Breast epithelium (tissue), 3 donors: ENCODE results near the gene TACR2.

Source experiments
- POLR2AphosphoS5 ChIP-seq, 3 donors: sonication (generic); formaldehyde crosslinking; IDR thresholded peaks; one replicate each; pipeline ENCODE4 v1.6.1; 2017; ENCODE audit warnings: antibody characterized with exemption in 3 of 3
- TF ChIP-seq, protein P1 (sequence below), 3 donors: fragments of 450-650 bp; IDR thresholded peaks; one replicate each; pipeline ENCODE4 v1.5.1; 2016 to 2017; ENCODE audit warnings: antibody characterized with exemption in 3 of 3, mild to moderate bottlenecking in 3 of 3, moderate library complexity in 3 of 3

DNA sequence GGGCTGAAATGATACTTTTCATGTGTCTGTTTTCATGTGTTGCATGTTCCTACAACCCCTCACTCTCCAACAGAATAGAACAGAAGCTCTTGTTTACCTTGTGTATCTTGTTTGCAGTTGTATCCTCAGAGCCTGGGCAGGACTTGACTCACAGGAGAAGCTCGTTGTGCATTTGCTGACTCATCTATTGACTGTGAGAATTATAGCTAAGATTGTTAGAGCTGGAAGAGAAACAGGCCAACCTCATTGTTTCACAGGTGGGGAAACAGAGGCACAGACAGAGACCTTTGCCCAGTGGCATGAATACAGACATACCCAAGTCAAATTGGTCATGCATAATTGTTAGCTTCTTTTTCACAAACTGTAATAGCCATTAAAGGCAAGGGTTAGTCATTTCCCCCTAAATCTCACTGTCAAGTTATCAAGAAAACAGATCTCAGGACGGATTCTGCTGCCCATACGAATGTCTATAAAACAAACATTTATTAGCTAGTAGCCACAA lies 30.0 kb upstream of the TACR2 start:
- TF ChIP-seq, protein P1, sequence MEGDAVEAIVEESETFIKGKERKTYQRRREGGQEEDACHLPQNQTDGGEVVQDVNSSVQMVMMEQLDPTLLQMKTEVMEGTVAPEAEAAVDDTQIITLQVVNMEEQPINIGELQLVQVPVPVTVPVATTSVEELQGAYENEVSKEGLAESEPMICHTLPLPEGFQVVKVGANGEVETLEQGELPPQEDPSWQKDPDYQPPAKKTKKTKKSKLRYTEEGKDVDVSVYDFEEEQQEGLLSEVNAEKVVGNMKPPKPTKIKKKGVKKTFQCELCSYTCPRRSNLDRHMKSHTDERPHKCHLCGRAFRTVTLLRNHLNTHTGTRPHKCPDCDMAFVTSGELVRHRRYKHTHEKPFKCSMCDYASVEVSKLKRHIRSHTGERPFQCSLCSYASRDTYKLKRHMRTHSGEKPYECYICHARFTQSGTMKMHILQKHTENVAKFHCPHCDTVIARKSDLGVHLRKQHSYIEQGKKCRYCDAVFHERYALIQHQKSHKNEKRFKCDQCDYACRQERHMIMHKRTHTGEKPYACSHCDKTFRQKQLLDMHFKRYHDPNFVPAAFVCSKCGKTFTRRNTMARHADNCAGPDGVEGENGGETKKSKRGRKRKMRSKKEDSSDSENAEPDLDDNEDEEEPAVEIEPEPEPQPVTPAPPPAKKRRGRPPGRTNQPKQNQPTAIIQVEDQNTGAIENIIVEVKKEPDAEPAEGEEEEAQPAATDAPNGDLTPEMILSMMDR (IDR thresholded peaks at IDR 0.05) = no peak
- no peak for TF ChIP-seq POLR2AphosphoS5 (IDR thresholded peaks at IDR 0.05)
